Stomach (tissue), 4 donors: ENCODE results near the gene ETFRF1.

Source experiments
- CTCF ChIP-seq, 7 experiments: fragments of 450-650 bp in 4 of 7; fragments of 200-600 bp in 3 of 7; sonication (generic) in 3 of 7; IDR thresholded peaks; one replicate each; pipeline ENCODE4 v1.5.1; 2016 to 2019; ENCODE audit warnings: antibody characterized with exemption in 7 of 7, control low read depth in 2 of 7, mild to moderate bottlenecking in 1 of 7
- POLR2A ChIP-seq, 4 donors: fragments of 450-650 bp; IDR thresholded peaks; one replicate each; pipeline ENCODE4 v1.6.1; 2016; ENCODE audit warnings: antibody characterized with exemption in 4 of 4, control low read depth in 2 of 4, mild to moderate bottlenecking in 1 of 4, moderate library complexity in 1 of 4

GRCh38 chr12:25248137-25248536 is 53.1 kb downstream of the ETFRF1 start:
- TF ChIP-seq POLR2A (IDR thresholded peaks at IDR 0.05) (no peak), CTCF (IDR thresholded peaks at IDR 0.05) (no peak)
